HL-60 (cell line): ENCODE data around the gene TRABD2B.

Experiments used
- DNase-seq, 2 experiments: peaks; one replicate each; pipeline ENCODE4 v3.0.0-alpha.2; 2010 to 2020; ENCODE audit warnings: low read depth in 1 of 2, low spot score in 1 of 2
- H3K27ac ChIP-seq: fragments of 250-450 bp; sonication (Bioruptor Pico); replicated peaks from 2 replicates; pipeline ENCODE4 v1.5.1; 2020; ENCODE audit warnings: mild to moderate bottlenecking, moderate library complexity
- H3K27me3 ChIP-seq: fragments of 250-450 bp; sonication (Bioruptor Pico); 2 replicates; pipeline ENCODE4 v1.5.1; 2021; ENCODE audit warnings: mild to moderate bottlenecking, moderate library complexity; ENCODE audit not compliant: insufficient read depth, poor library complexity, severe bottlenecking
- H3K4me3 ChIP-seq: replicated peaks from 2 replicates; pipeline ENCODE4 v1.5.1; 2011; ENCODE audit warnings: mild to moderate bottlenecking, control low read depth, low read length; ENCODE audit not compliant: insufficient read depth
- GABPA ChIP-seq: IDR thresholded peaks from 2 replicates; pipeline ENCODE4 v1.6.1; 2012; ENCODE audit warnings: low read depth
- POLR2AphosphoS5 ChIP-seq: IDR thresholded peaks from 2 replicates; pipeline ENCODE4 v1.6.1; 2012; ENCODE audit warnings: low read depth
- SPI1 ChIP-seq: IDR thresholded peaks from 2 replicates; pipeline ENCODE4 v1.6.1; 2012; ENCODE audit warnings: low read depth, mild to moderate bottlenecking, borderline replicate concordance
- TF ChIP-seq, protein P1 (sequence below): IDR thresholded peaks from one replicate; pipeline ENCODE4 v1.5.1; 2011; ENCODE audit warnings: low read length, control low read depth, inconsistent platforms; ENCODE audit not compliant: insufficient read depth
- TF ChIP-seq, protein P2 (sequence below): IDR thresholded peaks from 2 replicates; pipeline ENCODE4 v1.6.1; 2012; ENCODE audit warnings: low read depth; ENCODE audit not compliant: insufficient replicate concordance

TRABD2B gene

GRCh38 chr1:47932743-47933142, 64.4 kb downstream of the TRABD2B start:
- H3K4me3 ChIP-seq, result no peak overlapping the region
- no peak overlapping the region for H3K27ac ChIP-seq
- TF ChIP-seq, protein P1, sequence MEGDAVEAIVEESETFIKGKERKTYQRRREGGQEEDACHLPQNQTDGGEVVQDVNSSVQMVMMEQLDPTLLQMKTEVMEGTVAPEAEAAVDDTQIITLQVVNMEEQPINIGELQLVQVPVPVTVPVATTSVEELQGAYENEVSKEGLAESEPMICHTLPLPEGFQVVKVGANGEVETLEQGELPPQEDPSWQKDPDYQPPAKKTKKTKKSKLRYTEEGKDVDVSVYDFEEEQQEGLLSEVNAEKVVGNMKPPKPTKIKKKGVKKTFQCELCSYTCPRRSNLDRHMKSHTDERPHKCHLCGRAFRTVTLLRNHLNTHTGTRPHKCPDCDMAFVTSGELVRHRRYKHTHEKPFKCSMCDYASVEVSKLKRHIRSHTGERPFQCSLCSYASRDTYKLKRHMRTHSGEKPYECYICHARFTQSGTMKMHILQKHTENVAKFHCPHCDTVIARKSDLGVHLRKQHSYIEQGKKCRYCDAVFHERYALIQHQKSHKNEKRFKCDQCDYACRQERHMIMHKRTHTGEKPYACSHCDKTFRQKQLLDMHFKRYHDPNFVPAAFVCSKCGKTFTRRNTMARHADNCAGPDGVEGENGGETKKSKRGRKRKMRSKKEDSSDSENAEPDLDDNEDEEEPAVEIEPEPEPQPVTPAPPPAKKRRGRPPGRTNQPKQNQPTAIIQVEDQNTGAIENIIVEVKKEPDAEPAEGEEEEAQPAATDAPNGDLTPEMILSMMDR, result no peak
- TF ChIP-seq SPI1 (no peak), POLR2AphosphoS5 (no peak), GABPA (no peak)
- TF ChIP-seq, protein P2, sequence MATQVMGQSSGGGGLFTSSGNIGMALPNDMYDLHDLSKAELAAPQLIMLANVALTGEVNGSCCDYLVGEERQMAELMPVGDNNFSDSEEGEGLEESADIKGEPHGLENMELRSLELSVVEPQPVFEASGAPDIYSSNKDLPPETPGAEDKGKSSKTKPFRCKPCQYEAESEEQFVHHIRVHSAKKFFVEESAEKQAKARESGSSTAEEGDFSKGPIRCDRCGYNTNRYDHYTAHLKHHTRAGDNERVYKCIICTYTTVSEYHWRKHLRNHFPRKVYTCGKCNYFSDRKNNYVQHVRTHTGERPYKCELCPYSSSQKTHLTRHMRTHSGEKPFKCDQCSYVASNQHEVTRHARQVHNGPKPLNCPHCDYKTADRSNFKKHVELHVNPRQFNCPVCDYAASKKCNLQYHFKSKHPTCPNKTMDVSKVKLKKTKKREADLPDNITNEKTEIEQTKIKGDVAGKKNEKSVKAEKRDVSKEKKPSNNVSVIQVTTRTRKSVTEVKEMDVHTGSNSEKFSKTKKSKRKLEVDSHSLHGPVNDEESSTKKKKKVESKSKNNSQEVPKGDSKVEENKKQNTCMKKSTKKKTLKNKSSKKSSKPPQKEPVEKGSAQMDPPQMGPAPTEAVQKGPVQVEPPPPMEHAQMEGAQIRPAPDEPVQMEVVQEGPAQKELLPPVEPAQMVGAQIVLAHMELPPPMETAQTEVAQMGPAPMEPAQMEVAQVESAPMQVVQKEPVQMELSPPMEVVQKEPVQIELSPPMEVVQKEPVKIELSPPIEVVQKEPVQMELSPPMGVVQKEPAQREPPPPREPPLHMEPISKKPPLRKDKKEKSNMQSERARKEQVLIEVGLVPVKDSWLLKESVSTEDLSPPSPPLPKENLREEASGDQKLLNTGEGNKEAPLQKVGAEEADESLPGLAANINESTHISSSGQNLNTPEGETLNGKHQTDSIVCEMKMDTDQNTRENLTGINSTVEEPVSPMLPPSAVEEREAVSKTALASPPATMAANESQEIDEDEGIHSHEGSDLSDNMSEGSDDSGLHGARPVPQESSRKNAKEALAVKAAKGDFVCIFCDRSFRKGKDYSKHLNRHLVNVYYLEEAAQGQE, result no peak
- no peak for DNase-seq
- H3K27me3 ChIP-seq, result no peaks in the 10 kb centered on the region

DNA sequence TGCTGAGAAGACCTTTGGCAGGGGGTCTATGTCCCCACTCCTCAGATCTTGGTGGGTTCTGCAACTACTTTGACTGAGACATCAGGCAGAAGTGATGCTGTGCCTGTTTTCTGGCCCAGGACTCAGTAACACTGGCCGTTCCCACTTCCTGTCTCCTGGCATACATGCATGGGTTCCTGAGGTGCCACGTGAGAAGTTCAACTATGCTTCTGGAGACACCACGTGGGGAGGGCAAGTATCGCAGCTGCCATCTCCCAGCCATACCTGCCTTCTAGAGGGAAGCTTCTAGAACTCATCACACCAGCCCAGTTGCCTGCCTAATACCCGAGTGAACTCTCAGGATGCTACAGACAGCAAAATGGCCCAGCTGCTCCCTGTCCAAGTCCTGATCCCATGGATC, 65.8 kb downstream of the TRABD2B start:
- H3K27me3 ChIP-seq, result peaks cover 2% of the 10 kb centered on the region
- TF ChIP-seq, protein P2, result no peak
- TF ChIP-seq POLR2AphosphoS5, result no peak
- no peak for TF ChIP-seq SPI1
- TF ChIP-seq, protein P1, result no peak
- no peak for TF ChIP-seq GABPA
- H3K4me3 ChIP-seq, result no peak overlapping the region
- peak; percentile 3 to 4 for DNase-seq
- H3K27ac ChIP-seq, result no peak overlapping the region

GRCh38 chr1:47930210-47930840, 66.9 kb downstream of the TRABD2B start:
- H3K4me3 ChIP-seq, result no peak overlapping the region
- TF ChIP-seq GABPA, result no peak
- H3K27me3 ChIP-seq, result peaks cover 2% of the 10 kb centered on the region
- no peak overlapping the region for H3K27ac ChIP-seq
- DNase-seq, result no peak

GRCh38 chr1:47927165-47927564, 70.0 kb downstream of the TRABD2B start:
- TF ChIP-seq POLR2AphosphoS5 (no peak), SPI1 (no peak), GABPA (no peak)
- TF ChIP-seq, protein P1, result no peak
- TF ChIP-seq, protein P2, result no peak
- Histone ChIP-seq H3K4me3 (no peak overlapping the region), H3K27ac (no peak overlapping the region), H3K27me3 (peaks cover 3% of the 10 kb centered on the region)
- DNase-seq, result no peak
